B cell (primary cell): ENCODE data around the gene F12. TPM values are rescaled to one million over a fixed set of nuclear protein-coding genes. Genes with fewer than 3 reads are reported as not detected.

ENCODE experiments used
- ATAC-seq: fragments of 200-7000 bp; cut with Tn5 transposase; one replicate; pipeline ENCODE4 v1.10.0; 2021; ENCODE audit warnings: low read depth, mild to moderate bottlenecking, moderate number of reproducible peaks, moderate library complexity
- CTCF ChIA-PET: fragments of 350-600 bp; sonication (Branson Sonifier 250); formaldehyde crosslinking; loops from one replicate; lab custom pipeline; 2021; ENCODE audit warnings: antibody characterized with exemption, inconsistent platforms; lab: Charles Lee
- POLR2A ChIA-PET: fragments of 350-600 bp; sonication (Branson Sonifier 250); formaldehyde crosslinking; loops from one replicate; lab custom pipeline; 2021; ENCODE audit warnings: antibody characterized with exemption; lab: Charles Lee
- DNase-seq: peaks from one replicate; pipeline ENCODE4 v3.0.0; 2013
- H2AFZ ChIP-seq: 2 replicates; pipeline ENCODE4 v1.6.1; 2012; ENCODE audit warnings: mild to moderate bottlenecking, low read depth, low read length; ENCODE audit not compliant: insufficient read depth, poor library complexity, severe bottlenecking
- H3K27ac ChIP-seq, 2 donors: 1 replicate in 1 of 2; 2 replicates in 1 of 2; pipeline ENCODE4 v1.5.1; 2012 to 2013; ENCODE audit warnings: low read length in 2 of 2, mild to moderate bottlenecking in 2 of 2, moderate library complexity in 1 of 2
- H3K27me3 ChIP-seq, 4 experiments: fragments of 200-600 bp in 1 of 4; sonication (generic) in 1 of 4; replicated peaks in 1 of 4; 1 replicate in 2 of 4; 2 replicates in 2 of 4; pipeline versions ENCODE4 v1.6.1 to v1.7.0; 2013 to 2016; ENCODE audit warnings: low read length in 3 of 4, mild to moderate bottlenecking in 2 of 4, mixed read lengths in 1 of 4, moderate library complexity in 1 of 4; ENCODE audit not compliant: insufficient read depth in 4 of 4, control insufficient read depth in 3 of 4; ENCODE audit errors: control extremely low read depth in 1 of 4
- H3K36me3 ChIP-seq, 2 experiments: replicated peaks in 1 of 2; 1 replicate in 1 of 2; 2 replicates in 1 of 2; pipeline versions ENCODE4 v1.6.1 to v1.7.1; 2013; ENCODE audit warnings: low read length in 1 of 2; ENCODE audit not compliant: insufficient read depth in 2 of 2, control insufficient read depth in 1 of 2; ENCODE audit errors: control extremely low read depth in 1 of 2, extremely low read depth in 1 of 2
- H3K4me1 ChIP-seq, 2 donors: fragments of 200-600 bp in 1 of 2; sonication (generic) in 1 of 2; 1 replicate in 1 of 2; 2 replicates in 1 of 2; pipeline versions ENCODE4 v1.5.1 to v1.6.1; 2013 to 2017; ENCODE audit warnings: low read length in 2 of 2; ENCODE audit not compliant: control insufficient read depth in 2 of 2, insufficient read depth in 2 of 2
- H3K4me2 ChIP-seq: replicated peaks from 2 replicates; pipeline ENCODE3; 2012; ENCODE audit warnings: mild to moderate bottlenecking, low read depth, low read length; ENCODE audit not compliant: poor library complexity, severe bottlenecking
- H3K4me3 ChIP-seq, 5 experiments: fragments of 200-600 bp in 1 of 5; sonication (generic) in 1 of 5; 1 replicate in 3 of 5; 2 replicates in 2 of 5; pipeline versions ENCODE4 v1.5.1 to v1.7.0; 2011 to 2016; ENCODE audit warnings: low read length in 4 of 5, mild to moderate bottlenecking in 4 of 5, low read depth in 2 of 5, control low read depth in 1 of 5, moderate library complexity in 1 of 5; ENCODE audit not compliant: insufficient read depth in 1 of 5; ENCODE audit errors: control extremely low read depth in 1 of 5, extremely low read depth in 1 of 5
- H3K79me2 ChIP-seq: fragments of 200-600 bp; sonication (generic); one replicate; pipeline ENCODE4 v1.6.0; 2016; ENCODE audit warnings: low read length; ENCODE audit not compliant: control insufficient read depth, insufficient read depth
- H3K9ac ChIP-seq: fragments of 200-600 bp; sonication (generic); 2 replicates; pipeline ENCODE4 v1.6.1; 2017; ENCODE audit warnings: mild to moderate bottlenecking, low read length, moderate library complexity
- H3K9me3 ChIP-seq, 3 donors: one replicate each; pipeline versions ENCODE4 v1.6.1 to v1.7.1; 2013; ENCODE audit warnings: low read length in 2 of 3; ENCODE audit not compliant: control insufficient read depth in 2 of 3, insufficient read depth in 1 of 3; ENCODE audit errors: control extremely low read depth in 1 of 3
- H4K20me1 ChIP-seq: 2 replicates; pipeline ENCODE4 v1.6.0; 2012; ENCODE audit warnings: mild to moderate bottlenecking, low read length; ENCODE audit not compliant: insufficient read depth, control insufficient read depth, poor library complexity, severe bottlenecking
- H3K27ac Mint-ChIP-seq: one replicate; pipeline ENCODE4 v1.8.0; 2021; ENCODE audit warnings: mixed read lengths
- H3K27me3 Mint-ChIP-seq: one replicate; pipeline ENCODE4 v1.8.0; 2021; ENCODE audit warnings: mixed read lengths
- H3K4me1 Mint-ChIP-seq: one replicate; pipeline ENCODE4 v1.8.0; 2021; ENCODE audit warnings: mixed read lengths
- H3K4me3 Mint-ChIP-seq: one replicate; pipeline ENCODE4 v1.8.0; 2021; ENCODE audit warnings: mixed read lengths
- H3K9me3 Mint-ChIP-seq: one replicate; pipeline ENCODE4 v1.8.0; 2022; ENCODE audit warnings: mixed read lengths; ENCODE audit not compliant: insufficient read depth
- EZH2 ChIP-seq: IDR thresholded peaks from 2 replicates; pipeline ENCODE4 v1.6.1; 2012; ENCODE audit warnings: borderline replicate concordance, low read depth, mild to moderate bottlenecking, moderate library complexity, low read length; ENCODE audit not compliant: insufficient read depth, poor library complexity, severe bottlenecking
- WGBS: methylation state at CpG from one replicate; pipeline ENCODE4 v1.1.5; 2013; ENCODE audit warnings: missing lambda C conversion rate; ENCODE audit not compliant: insufficient coverage; 5-methylcytosine and 5-hydroxymethylcytosine counted together
- intact Hi-C: fragments of 100-400 bp; cut with micrococcal nuclease; formaldehyde crosslinking; loops from one replicate; pipeline ENCODE4 v1.10.0; 2022
- polyA plus RNA-seq: library from polyadenylated mRNA; depleted of rRNA; stranded (reverse); fragments of >200 nt; gene quantifications from 2 replicates; pipeline ENCODE4 v1.2.3, GENCODE V29; 2012
- total RNA-seq, 2 donors: library from RNA; stranded (reverse); fragments of 120-200 nt in 1 of 2; gene quantifications; 1 replicate in 1 of 2; 2 replicates in 1 of 2; pipeline versions ENCODE4 v1.2.3 to v1.2.4, GENCODE V29; 2013 to 2022
- TF ChIP-seq, protein P1 (sequence below): fragments of 200-600 bp; IDR thresholded peaks from one replicate; pipeline ENCODE4 v1.8.0; 2022; ENCODE audit warnings: antibody characterized with exemption, mild to moderate bottlenecking

F12 gene
- total and polyA plus RNA-seq, 2 donors (not counting 1 experiment from before 2014, with no cell fraction given) = 3.1 TPM; not detected in 1

DNA sequence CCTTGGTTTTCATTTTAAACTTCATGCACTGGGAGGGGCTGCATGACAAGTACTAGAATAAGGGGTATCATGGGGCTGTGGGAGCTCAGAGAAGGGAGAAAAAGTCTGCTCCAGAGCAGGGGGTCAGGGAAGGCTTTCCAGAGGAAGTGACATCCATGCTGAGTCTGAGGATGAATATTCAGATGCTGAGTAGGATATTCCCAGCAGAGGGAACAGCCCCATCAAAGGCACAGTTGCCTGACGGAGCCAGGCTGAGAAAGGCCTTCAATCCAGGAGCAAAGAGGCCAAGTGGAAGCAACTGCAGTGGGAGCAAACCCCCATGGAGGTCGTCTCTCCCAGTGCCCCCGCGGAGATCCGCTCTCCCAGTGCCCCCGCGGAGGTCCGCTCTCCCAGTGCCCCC lies 13.3 kb downstream of the F12 start:
- Mint-ChIP-seq H3K27ac (no peak overlapping the region), H3K27me3 (no peaks in the 10 kb centered on the region), H3K9me3 (no peaks in the 10 kb centered on the region), H3K4me3 (no peak overlapping the region), H3K4me1 (peaks cover 1% of the 10 kb centered on the region)
- Histone ChIP-seq H3K27ac (no peak overlapping the region), H2AFZ (no peak overlapping the region), H3K9me3 (peaks cover 0 to 7% (median 0%) of the 10 kb centered on the region in 3 donors), H3K27me3 (peaks cover 0 to 19% (median 2%) of the 10 kb centered on the region in 4 experiments), H3K4me3 (no peak overlapping the region), H3K4me1 (no peaks in the 10 kb centered on the region), H3K36me3 (no peaks in the 10 kb centered on the region), H3K4me2 (no peak overlapping the region), H3K79me2 (no peaks in the 10 kb centered on the region), H4K20me1 (no peaks in the 10 kb centered on the region), H3K9ac (no peak overlapping the region)
- WGBS = 93% methylated on average over 8 of the region's 8 CpGs
- CTCF ChIA-PET = no interaction called here
- POLR2A ChIA-PET = no interaction called here
- TF ChIP-seq EZH2 = no peak
- TF ChIP-seq, protein P1, sequence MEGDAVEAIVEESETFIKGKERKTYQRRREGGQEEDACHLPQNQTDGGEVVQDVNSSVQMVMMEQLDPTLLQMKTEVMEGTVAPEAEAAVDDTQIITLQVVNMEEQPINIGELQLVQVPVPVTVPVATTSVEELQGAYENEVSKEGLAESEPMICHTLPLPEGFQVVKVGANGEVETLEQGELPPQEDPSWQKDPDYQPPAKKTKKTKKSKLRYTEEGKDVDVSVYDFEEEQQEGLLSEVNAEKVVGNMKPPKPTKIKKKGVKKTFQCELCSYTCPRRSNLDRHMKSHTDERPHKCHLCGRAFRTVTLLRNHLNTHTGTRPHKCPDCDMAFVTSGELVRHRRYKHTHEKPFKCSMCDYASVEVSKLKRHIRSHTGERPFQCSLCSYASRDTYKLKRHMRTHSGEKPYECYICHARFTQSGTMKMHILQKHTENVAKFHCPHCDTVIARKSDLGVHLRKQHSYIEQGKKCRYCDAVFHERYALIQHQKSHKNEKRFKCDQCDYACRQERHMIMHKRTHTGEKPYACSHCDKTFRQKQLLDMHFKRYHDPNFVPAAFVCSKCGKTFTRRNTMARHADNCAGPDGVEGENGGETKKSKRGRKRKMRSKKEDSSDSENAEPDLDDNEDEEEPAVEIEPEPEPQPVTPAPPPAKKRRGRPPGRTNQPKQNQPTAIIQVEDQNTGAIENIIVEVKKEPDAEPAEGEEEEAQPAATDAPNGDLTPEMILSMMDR = no peak
- DNase-seq (no peak), ATAC-seq (no peak)
- intact Hi-C loops = no loop called here

- TF ChIP-seq, protein P1 = no peak
- TF ChIP-seq EZH2 = no peak
- no peak overlapping the region for H3K27ac Mint-ChIP-seq
- ChIA-PET CTCF (interaction anchor here (0.6 to 10.1 kb wide), 3 partner anchors 9 to 61 kb away, joined by 3 to 186 read pairs (median 146); partner anchors contain the start of gene PFN3), POLR2A (no interaction called here)
- no peaks in the 10 kb centered on the region for H3K9me3 ChIP-seq
- WGBS = 91% methylated on average over 5 of the region's 5 CpGs
- no peak overlapping the region for H3K4me3 ChIP-seq
- H3K9me3 Mint-ChIP-seq = no peaks in the 10 kb centered on the region
- ATAC-seq = no peak
- no peak overlapping the region for H3K4me3 Mint-ChIP-seq
- H4K20me1 ChIP-seq = no peaks in the 10 kb centered on the region
- no peaks in the 10 kb centered on the region for H3K79me2 ChIP-seq
- no peak for DNase-seq
- H3K4me2 ChIP-seq = no peak overlapping the region
- H3K36me3 ChIP-seq = no peaks in the 10 kb centered on the region
- H3K4me1 Mint-ChIP-seq = peaks cover 16% of the 10 kb centered on the region
- no peak overlapping the region for H2AFZ ChIP-seq
- intact Hi-C loops = no loop called here
- no peak overlapping the region for H3K9ac ChIP-seq
- H3K27me3 ChIP-seq = peaks cover 0 to 2% (median 0%) of the 10 kb centered on the region in 4 experiments
- H3K27me3 Mint-ChIP-seq = peaks cover 3% of the 10 kb centered on the region
- H3K4me1 ChIP-seq = peaks cover 14 to 19% of the 10 kb centered on the region in 2 donors
- H3K27ac ChIP-seq = no peak overlapping the region
Measured at GRCh38 chr5:177393990-177394389, 15.4 kb downstream of the F12 start.
